Measurements from ENCODE around the gene TSPAN9.

The TSPAN9 gene

GRCh38 chr12:3295646-3296408 lies 218.6 kb downstream of the TSPAN9 start:
- DNase-seq (ENCODE audit: low read depth in 2 of 2), result no peak

- no peak for DNase-seq (ENCODE audit: low read depth in 2 of 2)
Observed at GRCh38 chr12:3296409-3296701, 219.2 kb downstream of the TSPAN9 start.

- DNase-seq (ENCODE audit: low read depth in 2 of 2), result no peak
Observed at GRCh38 chr12:3298603-3299002, 221.4 kb downstream of the TSPAN9 start.

- peak; percentile 64 to 74 for DNase-seq (ENCODE audit: low read depth in 2 of 2)
Observed at GRCh38 chr12:3299929-3300832, 223.0 kb downstream of the TSPAN9 start.

- no peak for DNase-seq (ENCODE audit: low read depth in 2 of 2)
Observed at GRCh38 chr12:3300833-3301401, 223.7 kb downstream of the TSPAN9 start.

GRCh38 chr12:3302401-3303041 lies 225.3 kb downstream of the TSPAN9 start:
- DNase-seq (ENCODE audit: low read depth in 2 of 2), result no peak

GRCh38 chr12:3303410-3304136 lies 226.4 kb downstream of the TSPAN9 start:
- no peak for DNase-seq (ENCODE audit: low read depth in 2 of 2)

GRCh38 chr12:3304436-3305165 lies 227.4 kb downstream of the TSPAN9 start:
- no peak for DNase-seq (ENCODE audit: low read depth in 2 of 2)

- DNase-seq (ENCODE audit: low read depth in 2 of 2), result no peak
Observed at GRCh38 chr12:3305464-3305863, 228.3 kb downstream of the TSPAN9 start.

GRCh38 chr12:3305904-3306619 lies 228.9 kb downstream of the TSPAN9 start:
- no peak for DNase-seq (ENCODE audit: low read depth in 2 of 2)

- DNase-seq (ENCODE audit: low read depth in 2 of 2), result no peak
Observed at GRCh38 chr12:3307389-3307788, 230.2 kb downstream of the TSPAN9 start.

GRCh38 chr12:3308063-3308462 lies 230.9 kb downstream of the TSPAN9 start:
- no peak for DNase-seq (ENCODE audit: low read depth in 2 of 2)

GRCh38 chr12:3308609-3309008 lies 231.4 kb downstream of the TSPAN9 start:
- no peak for DNase-seq (ENCODE audit: low read depth in 2 of 2)

GRCh38 chr12:3309805-3310204 lies 232.6 kb downstream of the TSPAN9 start:
- DNase-seq (ENCODE audit: low read depth in 2 of 2), result no peak

GRCh38 chr12:3310271-3311026 lies 233.3 kb downstream of the TSPAN9 start:
- no peak for DNase-seq (ENCODE audit: low read depth in 2 of 2)

- DNase-seq (ENCODE audit: low read depth in 2 of 2), result no peak
Observed at GRCh38 chr12:3311027-3311402, 233.8 kb downstream of the TSPAN9 start.

GRCh38 chr12:3311491-3312103 lies 234.4 kb downstream of the TSPAN9 start:
- no peak for DNase-seq (ENCODE audit: low read depth in 2 of 2)

GRCh38 chr12:3313066-3313465 lies 235.9 kb downstream of the TSPAN9 start:
- DNase-seq (ENCODE audit: low read depth in 2 of 2), result no peak
